Measurements from ENCODE around the gene SLC26A1.
"Not testable (repeated sequence)": the region's sequence is repeated elsewhere in the genome, so short reads cannot be mapped to it uniquely, and the experiment has no call there.

Gene SLC26A1

GRCh38 chr4:948101-948935, 44.9 kb downstream of the SLC26A1 start:
- no peak for DNase-seq (ENCODE audit: low read depth)
- no peak overlapping the region for H3K4me3 ChIP-seq (ENCODE audit: low read length)
- no peak for TF ChIP-seq CTCF (conservative IDR thresholded peaks at IDR 0.05; ENCODE audit: low read depth, low read length)

- TF ChIP-seq CTCF (conservative IDR thresholded peaks at IDR 0.05; ENCODE audit: low read depth, low read length) = no peak
- H3K4me3 ChIP-seq (ENCODE audit: low read length) = no peak overlapping the region
- DNase-seq (ENCODE audit: low read depth) = no peak
These were observed 45.7 kb downstream of the SLC26A1 start for GRCh38 chr4:947491-947971.

- H3K4me3 ChIP-seq (ENCODE audit: low read length) = no peak overlapping the region
- no peak for DNase-seq (ENCODE audit: low read depth)
These were observed 46.4 kb downstream of the SLC26A1 start for GRCh38 chr4:946517-947471.

GRCh38 chr4:946103-946450, 47.1 kb downstream of the SLC26A1 start:
- TF ChIP-seq CTCF (conservative IDR thresholded peaks at IDR 0.05; ENCODE audit: low read depth, low read length) = no peak
- H3K4me3 ChIP-seq (ENCODE audit: low read length) = no peak overlapping the region
- no peak for DNase-seq (ENCODE audit: low read depth)

More at GRCh38 chr4:946517-947471, 46.4 kb downstream of the SLC26A1 start:
- TF ChIP-seq CTCF (conservative IDR thresholded peaks at IDR 0.05; ENCODE audit: low read depth, low read length) = no peak

- no peak for TF ChIP-seq CTCF (conservative IDR thresholded peaks at IDR 0.05; ENCODE audit: low read depth, low read length)
- DNase-seq (ENCODE audit: low read depth) = no peak
- no peak overlapping the region for H3K4me3 ChIP-seq (ENCODE audit: low read length)
These were observed 47.7 kb downstream of the SLC26A1 start for GRCh38 chr4:945274-946102.

GRCh38 chr4:939508-939907, 53.7 kb downstream of the SLC26A1 start:
- not testable (repeated sequence) for DNase-seq (ENCODE audit: low read depth); H3K4me3 ChIP-seq (ENCODE audit: low read length)
